Sigmoid colon (tissue), 7 donors: ENCODE results near the gene ZZZ3. TPM values are rescaled to one million over a fixed set of nuclear protein-coding genes. Genes with fewer than 3 reads are reported as not detected.

ENCODE experiments used
- DNase-seq: peaks from one replicate; pipeline ENCODE4 v3.0.0-alpha.2; 2019
- H3K27ac ChIP-seq, 4 donors: fragments of 200-600 bp; sonication (generic); one replicate each; pipeline ENCODE4 v1.5.1; 2016 to 2019; ENCODE audit warnings: mild to moderate bottlenecking in 1 of 4
- H3K27me3 ChIP-seq, 3 donors: fragments of 200-600 bp; sonication (generic); one replicate each; pipeline ENCODE4 v1.5.1; 2019; ENCODE audit warnings: mild to moderate bottlenecking in 1 of 3
- H3K36me3 ChIP-seq, 4 donors: fragments of 200-600 bp; sonication (generic); one replicate each; pipeline ENCODE4 v1.5.1; 2016 to 2019
- H3K4me1 ChIP-seq, 4 donors: fragments of 200-600 bp; sonication (generic); one replicate each; pipeline ENCODE4 v1.5.1; 2017 to 2019
- H3K4me3 ChIP-seq, 4 donors: fragments of 200-600 bp; sonication (generic); one replicate each; pipeline ENCODE4 v1.5.1; 2017 to 2019; ENCODE audit warnings: mild to moderate bottlenecking in 2 of 4, moderate library complexity in 1 of 4
- H3K9me3 ChIP-seq, 4 donors: fragments of 200-600 bp in 3 of 4; sonication (generic) in 3 of 4; one replicate each; pipeline versions ENCODE4 v1.5.1 to v1.6.1; 2013 to 2019
- CTCF ChIP-seq, 4 experiments: fragments of 450-650 bp in 3 of 4; fragments of 200-600 bp in 1 of 4; IDR thresholded peaks; one replicate each; pipeline ENCODE4 v1.5.1; 2016 to 2019; ENCODE audit warnings: antibody characterized with exemption in 4 of 4, mild to moderate bottlenecking in 3 of 4, moderate library complexity in 2 of 4
- EP300 ChIP-seq, 4 donors: sonication (generic); formaldehyde crosslinking; IDR thresholded peaks; one replicate each; pipeline ENCODE4 v1.6.1; 2017; ENCODE audit warnings: antibody characterized with exemption in 4 of 4
- POLR2A ChIP-seq, 2 donors: fragments of 450-650 bp; IDR thresholded peaks; one replicate each; pipeline ENCODE4 v1.6.1; 2016; ENCODE audit warnings: antibody characterized with exemption in 2 of 2, mild to moderate bottlenecking in 2 of 2, moderate library complexity in 2 of 2
- POLR2AphosphoS5 ChIP-seq, 4 donors: sonication (generic); formaldehyde crosslinking; IDR thresholded peaks; one replicate each; pipeline ENCODE4 v1.6.1; 2017; ENCODE audit warnings: antibody characterized with exemption in 4 of 4
- WGBS, 2 donors: extraction: QIAGEN DNeasy Blood & Tissue Kit; methylation state at CpG; one replicate each; pipeline ENCODE4 v1.1.7; 2013; 5-methylcytosine and 5-hydroxymethylcytosine counted together
- intact Hi-C: fragments of 100-400 bp; cut with DNase I; formaldehyde crosslinking; loops from one replicate; pipeline ENCODE4 v1.15.1; 2023
- polyA plus RNA-seq, 3 donors: library from polyadenylated mRNA; stranded (reverse); fragments of 200-250 nt; gene quantifications; one replicate each; pipeline ENCODE4 v1.2.3, GENCODE V29; 2013
- small RNA-seq, 3 donors: library from RNA; depleted of rRNA; stranded (forward); fragments of <200 nt; gene quantifications; one replicate each; pipeline ENCODE3, GENCODE V24; 2016
- total RNA-seq, 4 donors: library from RNA; depleted of rRNA; stranded (reverse); fragments of >200 nt; gene quantifications; one replicate each; pipeline ENCODE4 v1.1.0, GENCODE V29; 2016
- donor health status: healthy with polysubstance abuse.
- donor health status: Bipolar disorder and iron deficiency.
- donor health status: healthy.

ZZZ3 gene
- total and polyA plus RNA-seq, 7 donors = 5.3 to 69.4 (median 58.1) TPM

- Histone ChIP-seq H3K4me3 (no peak overlapping the region), H3K27ac (no peak overlapping the region), H3K27me3 (no peaks in the 10 kb centered on the region), H3K9me3 (no peaks in the 10 kb centered on the region), H3K36me3 (peaks cover 0 to 30% (median 4%) of the 10 kb centered on the region in 4 donors), H3K4me1 (peaks cover 0 to 6% (median 2%) of the 10 kb centered on the region in 4 donors)
- no peak for DNase-seq
- intact Hi-C loops = no loop called here
- TF ChIP-seq POLR2A (IDR thresholded peaks at IDR 0.05) (no peak), POLR2AphosphoS5 (IDR thresholded peaks at IDR 0.05) (no peak), EP300 (IDR thresholded peaks at IDR 0.05) (no peak), CTCF (IDR thresholded peaks at IDR 0.05) (no peak)
- 87 to 94% methylated on average over 4 of the region's 4 CpGs for WGBS, 2 donors
Observed at GRCh38 chr1:77636864-77637263, 45.6 kb downstream of the ZZZ3 start.

Small RNA genes lying within 50 kb of the gene (small RNA-seq; reads per million reads assigned to genes)
- 0 reads per million in 3 donors for gene RN7SL370P

Other genes starting within 250 kb of the ZZZ3 start
- gene USP33, start 77.2 kb upstream of the ZZZ3 start, total RNA-seq = 10 to 100 TPM; 47.5 to 81.6 (median 70.2) TPM
- 10 to 100 TPM; 23.4 to 28.7 (median 24.6) TPM for gene USP33, start 77.2 kb upstream of the ZZZ3 start, polyA plus RNA-seq
- 10 to 100 TPM; 18.8 to 22.2 (median 20.4) TPM for gene MIGA1, start 97.0 kb upstream of the ZZZ3 start, total RNA-seq
- gene MIGA1, start 97.0 kb upstream of the ZZZ3 start, polyA plus RNA-seq = 1 to 10 TPM; 1.2 to 4.7 (median 1.2) TPM
- gene NEXN, start 206.0 kb upstream of the ZZZ3 start, total RNA-seq = 100 to 1,000 TPM in 2 of 4 donors, 10 to 100 TPM in 2; 68.8 to 158 (median 95.3) TPM
- 1 to 10 TPM; 4.2 to 7.9 (median 6.0) TPM for gene NEXN, start 206.0 kb upstream of the ZZZ3 start, polyA plus RNA-seq